Measurements from ENCODE around the gene NOL7.

DNA sequence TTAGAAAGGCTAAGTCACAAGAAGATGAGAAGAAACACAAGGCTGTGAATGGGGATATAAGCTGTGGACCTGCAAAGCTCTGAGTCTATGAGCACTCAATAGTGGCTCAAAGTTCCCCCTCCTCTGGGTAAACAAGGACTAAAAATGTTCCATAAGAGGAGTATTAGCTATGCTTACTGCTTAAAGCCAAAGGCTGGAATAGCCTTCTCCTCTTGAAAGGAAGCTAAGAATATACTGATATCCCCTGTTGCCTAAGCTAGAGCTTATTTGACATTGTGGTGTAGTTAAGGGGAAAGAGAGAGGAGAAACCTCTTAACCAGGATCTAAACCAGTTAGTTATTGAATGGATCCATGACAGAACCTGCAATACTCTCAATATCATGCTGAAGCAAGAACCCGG lies 45.8 kb downstream of the NOL7 start:
- TF ChIP-seq TAF1 (IDR thresholded peaks at IDR 0.05; ENCODE audit: low read depth) (no peak), EP300 (IDR thresholded peaks at IDR 0.05; ENCODE audit: borderline replicate concordance) (no peak)
- TF ChIP-seq, protein P1, sequence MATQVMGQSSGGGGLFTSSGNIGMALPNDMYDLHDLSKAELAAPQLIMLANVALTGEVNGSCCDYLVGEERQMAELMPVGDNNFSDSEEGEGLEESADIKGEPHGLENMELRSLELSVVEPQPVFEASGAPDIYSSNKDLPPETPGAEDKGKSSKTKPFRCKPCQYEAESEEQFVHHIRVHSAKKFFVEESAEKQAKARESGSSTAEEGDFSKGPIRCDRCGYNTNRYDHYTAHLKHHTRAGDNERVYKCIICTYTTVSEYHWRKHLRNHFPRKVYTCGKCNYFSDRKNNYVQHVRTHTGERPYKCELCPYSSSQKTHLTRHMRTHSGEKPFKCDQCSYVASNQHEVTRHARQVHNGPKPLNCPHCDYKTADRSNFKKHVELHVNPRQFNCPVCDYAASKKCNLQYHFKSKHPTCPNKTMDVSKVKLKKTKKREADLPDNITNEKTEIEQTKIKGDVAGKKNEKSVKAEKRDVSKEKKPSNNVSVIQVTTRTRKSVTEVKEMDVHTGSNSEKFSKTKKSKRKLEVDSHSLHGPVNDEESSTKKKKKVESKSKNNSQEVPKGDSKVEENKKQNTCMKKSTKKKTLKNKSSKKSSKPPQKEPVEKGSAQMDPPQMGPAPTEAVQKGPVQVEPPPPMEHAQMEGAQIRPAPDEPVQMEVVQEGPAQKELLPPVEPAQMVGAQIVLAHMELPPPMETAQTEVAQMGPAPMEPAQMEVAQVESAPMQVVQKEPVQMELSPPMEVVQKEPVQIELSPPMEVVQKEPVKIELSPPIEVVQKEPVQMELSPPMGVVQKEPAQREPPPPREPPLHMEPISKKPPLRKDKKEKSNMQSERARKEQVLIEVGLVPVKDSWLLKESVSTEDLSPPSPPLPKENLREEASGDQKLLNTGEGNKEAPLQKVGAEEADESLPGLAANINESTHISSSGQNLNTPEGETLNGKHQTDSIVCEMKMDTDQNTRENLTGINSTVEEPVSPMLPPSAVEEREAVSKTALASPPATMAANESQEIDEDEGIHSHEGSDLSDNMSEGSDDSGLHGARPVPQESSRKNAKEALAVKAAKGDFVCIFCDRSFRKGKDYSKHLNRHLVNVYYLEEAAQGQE (IDR thresholded peaks at IDR 0.05; ENCODE audit: low read depth): no peak
